OCI-LY7 (cell line): ENCODE measurements around the gene ASIC2. TPM values are rescaled to one million over a fixed set of nuclear protein-coding genes. Genes with fewer than 3 reads are reported as not detected.

Source experiments
- BruUV-seq: library from RNA; stranded (reverse); fragments of 400-500 nt; replicated peaks from 2 replicates; lab custom pipeline; 2021; lab: Mats Ljungman, UMichigan
- CTCF ChIA-PET: fragments of 300-600 bp; sonication (Branson Sonifier 250); formaldehyde crosslinking; loops from one replicate; lab custom pipeline; 2022; ENCODE audit warnings: antibody characterized with exemption; ENCODE audit not compliant: unreplicated experiment; lab: Charles Lee
- POLR2A ChIA-PET: fragments of 300-600 bp; sonication (Branson Sonifier 250); formaldehyde crosslinking; loops from one replicate; lab custom pipeline; 2022; ENCODE audit warnings: antibody characterized with exemption; lab: Charles Lee
- DNase-seq: peaks from one replicate; pipeline ENCODE4 v3.0.0-alpha.2; 2015; ENCODE audit warnings: low spot score
- H2AFZ ChIP-seq: fragments of 200-600 bp; sonication (generic), shearing (Covaris generic); 2 replicates; pipeline ENCODE4 v1.6.1; 2014; ENCODE audit warnings: mild to moderate bottlenecking, antibody characterized with exemption, low read length, moderate library complexity
- H3K27ac ChIP-seq: fragments of 200-600 bp; sonication (generic); 2 replicates; pipeline ENCODE4 v1.5.1; 2014; ENCODE audit warnings: mixed run types, low read depth, mild to moderate bottlenecking, moderate library complexity, low read length, inconsistent platforms; ENCODE audit not compliant: poor library complexity, severe bottlenecking
- H3K36me3 ChIP-seq: fragments of 200-600 bp; sonication (generic); 2 replicates; pipeline ENCODE4 v1.6.1; 2014; ENCODE audit warnings: mild to moderate bottlenecking, antibody characterized with exemption, low read length, moderate library complexity, mixed read lengths; ENCODE audit not compliant: insufficient read depth
- H3K4me1 ChIP-seq: fragments of 200-600 bp; sonication (generic); 2 replicates; pipeline ENCODE4 v1.5.1; 2014; ENCODE audit warnings: mild to moderate bottlenecking, low read length; ENCODE audit not compliant: insufficient read depth, poor library complexity, severe bottlenecking
- H3K4me2 ChIP-seq: fragments of 200-600 bp; sonication (generic); 2 replicates; pipeline ENCODE4 v1.6.1; 2014; ENCODE audit warnings: mild to moderate bottlenecking, low read length
- H3K4me3 ChIP-seq: fragments of 200-600 bp; sonication (generic); 2 replicates; pipeline ENCODE4 v1.5.1; 2014; ENCODE audit warnings: mild to moderate bottlenecking, low read depth, low read length; ENCODE audit not compliant: poor library complexity, severe bottlenecking
- H3K79me2 ChIP-seq: fragments of 200-600 bp; sonication (generic); 2 replicates; pipeline ENCODE4 v1.6.1; 2016; ENCODE audit warnings: low read depth, mild to moderate bottlenecking, low read length, moderate library complexity, mixed read lengths; ENCODE audit not compliant: insufficient read depth
- H3K9me2 ChIP-seq: fragments of 200-600 bp; sonication (generic); 2 replicates; pipeline ENCODE4 v1.6.1; 2016; ENCODE audit warnings: mild to moderate bottlenecking, low read length, mixed read lengths; ENCODE audit not compliant: insufficient read depth
- H3K9me3 ChIP-seq: fragments of 200-600 bp; sonication (generic); 2 replicates; pipeline ENCODE4 v1.6.1; 2014; ENCODE audit warnings: mild to moderate bottlenecking, mixed run types, low read length, mixed read lengths
- H4K20me1 ChIP-seq: fragments of 200-600 bp; sonication (generic); 2 replicates; pipeline ENCODE4 v1.6.1; 2014; ENCODE audit warnings: mild to moderate bottlenecking, antibody characterized with exemption, low read length, moderate library complexity, mixed read lengths; ENCODE audit not compliant: insufficient read depth
- EZH2phosphoT487 ChIP-seq: fragments of 200-600 bp; sonication (generic); IDR thresholded peaks from 2 replicates; pipeline ENCODE4 v1.6.1; 2018; ENCODE audit warnings: low read depth, borderline replicate concordance, mild to moderate bottlenecking, mixed run types, antibody characterized with exemption, low read length, moderate library complexity, mixed read lengths
- intact Hi-C: fragments of 100-400 bp; cut with micrococcal nuclease; formaldehyde crosslinking; loops from one replicate; pipeline ENCODE4 v1.10.0; 2022; ENCODE audit not compliant: unreplicated experiment
- total RNA-seq, 2 experiments: library from RNA; depleted of rRNA in 1 of 2; stranded (reverse); fragments of >200 nt in 1 of 2; shearing (Covaris generic) in 1 of 2; gene quantifications; 2 replicates each; pipeline ENCODE4 v1.2.3, GENCODE V29; 2014 to 2022
- TF ChIP-seq, protein P1 (sequence below): fragments of 200-600 bp; sonication (generic); conservative IDR thresholded peaks from 2 replicates; pipeline ENCODE4 v1.5.1; 2014; ENCODE audit warnings: mild to moderate bottlenecking, antibody characterized with exemption, low read length, moderate library complexity, mixed read lengths

ASIC2 gene
- total RNA-seq, 2 experiments from 2014 or later, result not detected

- intact Hi-C loops, result no loop called here
- no peak for DNase-seq
Observed at GRCh38 chr17:33260638-33261037, 32.5 kb downstream of the ASIC2 start.

DNA sequence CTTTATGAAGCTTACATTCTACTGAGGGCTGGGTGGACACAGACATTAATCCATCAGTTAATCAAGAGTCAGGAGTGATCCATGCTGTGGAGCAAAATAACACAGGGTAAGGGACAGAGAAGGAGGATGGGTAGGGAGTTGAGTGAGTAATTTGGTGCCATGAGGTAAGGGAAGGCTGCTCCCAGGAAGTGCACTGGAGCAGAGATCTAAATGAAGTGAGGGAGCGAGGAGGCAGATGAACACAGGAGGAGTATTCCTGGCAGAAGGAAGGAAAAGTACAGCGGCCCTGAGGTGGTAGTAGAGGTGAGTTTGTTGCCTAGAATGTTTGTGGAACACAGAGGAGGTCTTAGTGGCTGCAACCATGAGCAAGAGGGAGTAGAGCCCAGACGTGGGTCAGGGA lies 34.8 kb downstream of the ASIC2 start:
- no TSS peak for BruUV-seq
- Histone ChIP-seq H4K20me1 (no peaks in the 10 kb centered on the region), H3K9me3 (no peaks in the 10 kb centered on the region), H3K4me1 (no peaks in the 10 kb centered on the region), H3K36me3 (no peaks in the 10 kb centered on the region), H3K4me3 (no peak overlapping the region), H3K4me2 (no peak overlapping the region), H2AFZ (no peak overlapping the region), H3K27ac (no peak overlapping the region), H3K9me2 (no peaks in the 10 kb centered on the region), H3K79me2 (no peaks in the 10 kb centered on the region)
- intact Hi-C loops, result no loop called here
- CTCF ChIA-PET, result no interaction called here
- TF ChIP-seq EZH2phosphoT487, result no peak
- TF ChIP-seq, protein P1, sequence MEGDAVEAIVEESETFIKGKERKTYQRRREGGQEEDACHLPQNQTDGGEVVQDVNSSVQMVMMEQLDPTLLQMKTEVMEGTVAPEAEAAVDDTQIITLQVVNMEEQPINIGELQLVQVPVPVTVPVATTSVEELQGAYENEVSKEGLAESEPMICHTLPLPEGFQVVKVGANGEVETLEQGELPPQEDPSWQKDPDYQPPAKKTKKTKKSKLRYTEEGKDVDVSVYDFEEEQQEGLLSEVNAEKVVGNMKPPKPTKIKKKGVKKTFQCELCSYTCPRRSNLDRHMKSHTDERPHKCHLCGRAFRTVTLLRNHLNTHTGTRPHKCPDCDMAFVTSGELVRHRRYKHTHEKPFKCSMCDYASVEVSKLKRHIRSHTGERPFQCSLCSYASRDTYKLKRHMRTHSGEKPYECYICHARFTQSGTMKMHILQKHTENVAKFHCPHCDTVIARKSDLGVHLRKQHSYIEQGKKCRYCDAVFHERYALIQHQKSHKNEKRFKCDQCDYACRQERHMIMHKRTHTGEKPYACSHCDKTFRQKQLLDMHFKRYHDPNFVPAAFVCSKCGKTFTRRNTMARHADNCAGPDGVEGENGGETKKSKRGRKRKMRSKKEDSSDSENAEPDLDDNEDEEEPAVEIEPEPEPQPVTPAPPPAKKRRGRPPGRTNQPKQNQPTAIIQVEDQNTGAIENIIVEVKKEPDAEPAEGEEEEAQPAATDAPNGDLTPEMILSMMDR, result no peak
- POLR2A ChIA-PET, result no interaction called here
- no peak for DNase-seq

More at GRCh38 chr17:33260638-33261037, 32.5 kb downstream of the ASIC2 start:
- Histone ChIP-seq H3K4me1 (no peaks in the 10 kb centered on the region), H3K9me3 (no peaks in the 10 kb centered on the region), H3K79me2 (no peaks in the 10 kb centered on the region), H3K4me2 (no peak overlapping the region), H3K4me3 (no peak overlapping the region), H3K9me2 (no peaks in the 10 kb centered on the region), H3K27ac (no peak overlapping the region), H2AFZ (no peak overlapping the region), H3K36me3 (no peaks in the 10 kb centered on the region), H4K20me1 (no peaks in the 10 kb centered on the region)
- no TSS peak for BruUV-seq
- POLR2A ChIA-PET, result no interaction called here
- TF ChIP-seq, protein P1, result no peak
- TF ChIP-seq EZH2phosphoT487, result no peak
- CTCF ChIA-PET, result no interaction called here

DNA sequence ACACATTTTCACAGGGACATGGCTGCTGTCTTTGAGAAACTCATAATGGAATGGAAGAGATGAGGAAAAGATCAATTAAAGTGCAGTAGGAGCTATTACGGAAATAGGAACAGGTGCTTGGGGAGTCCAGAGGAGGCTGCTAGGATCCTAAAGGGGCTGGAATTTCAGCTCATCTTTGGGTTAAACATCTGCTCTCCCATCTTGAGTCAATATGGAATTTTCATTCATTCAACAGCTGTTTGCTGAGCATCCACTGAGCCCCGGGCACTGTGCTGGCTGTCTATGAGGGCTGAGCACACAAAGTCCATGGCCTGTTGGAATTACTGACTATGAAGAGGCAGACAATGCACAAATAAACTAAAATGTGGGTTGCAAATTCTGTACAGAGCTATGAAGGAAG lies 47.9 kb downstream of the ASIC2 start:
- no peaks in the 10 kb centered on the region for H3K79me2 ChIP-seq
- POLR2A ChIA-PET, result interaction anchor here (0.6 kb wide), 1 partner anchor 15 kb away, joined by 3 read pairs; no protein-coding TSS in a partner anchor
- BruUV-seq, result no TSS peak

More for the DNA sequence above, 47.9 kb downstream of the ASIC2 start:
- H4K20me1 ChIP-seq, result no peaks in the 10 kb centered on the region
- no peak for TF ChIP-seq EZH2phosphoT487
- TF ChIP-seq, protein P1, result no peak
- CTCF ChIA-PET, result no interaction called here
- no peaks in the 10 kb centered on the region for H3K36me3 ChIP-seq
- no peaks in the 10 kb centered on the region for H3K9me2 ChIP-seq
- H3K4me1 ChIP-seq, result no peaks in the 10 kb centered on the region
- H3K27ac ChIP-seq, result no peak overlapping the region
- H2AFZ ChIP-seq, result no peak overlapping the region
- DNase-seq, result no peak
- intact Hi-C loops, result no loop called here
- H3K4me2 ChIP-seq, result no peak overlapping the region
- no peaks in the 10 kb centered on the region for H3K9me3 ChIP-seq
- H3K4me3 ChIP-seq, result no peak overlapping the region
